ENCODE data around the gene LINGO1. TPM values are rescaled to one million over a fixed set of nuclear protein-coding genes. Genes with fewer than 3 reads are reported as not detected.

LINGO1 gene
- total RNA-seq, 1 donor from 2014 or later = not detected

DNA sequence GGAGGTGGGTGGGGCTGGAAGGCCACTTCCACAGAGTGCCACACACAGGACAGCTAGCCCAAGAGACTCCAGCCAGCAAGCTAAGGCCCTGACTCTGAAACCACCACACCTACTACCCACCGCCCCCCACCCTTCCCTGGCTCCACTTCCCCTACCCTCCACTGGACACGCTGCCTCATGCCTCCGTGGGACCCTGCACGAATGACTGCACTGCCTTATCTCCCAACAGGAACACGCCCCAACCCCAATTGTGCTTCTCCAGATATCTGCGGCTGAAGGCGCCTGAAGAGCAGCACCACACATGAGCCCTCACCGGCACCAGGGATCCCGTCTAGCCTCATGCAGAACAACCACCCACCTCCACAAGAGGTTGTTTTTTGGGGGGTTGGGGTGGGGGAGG, 2.7 kb downstream of the LINGO1 start:
- no peak for TF ChIP-seq CTCF (IDR thresholded peaks at IDR 0.05; ENCODE audit: insufficient read depth, low read length, severe bottlenecking)
- no peak for FAIRE-seq
- Histone ChIP-seq H3K4me3 (ENCODE audit: low read depth, low read length) (no peak overlapping the region), H3K36me3 (ENCODE audit: control insufficient read depth, insufficient read depth, low read length) (no peaks in the 10 kb centered on the region), H3K27me3 (ENCODE audit: control insufficient read depth, insufficient read depth, low read length) (peaks cover 24% of the 10 kb centered on the region)
- DNase-seq (ENCODE audit: low read depth) = no peak

DNA sequence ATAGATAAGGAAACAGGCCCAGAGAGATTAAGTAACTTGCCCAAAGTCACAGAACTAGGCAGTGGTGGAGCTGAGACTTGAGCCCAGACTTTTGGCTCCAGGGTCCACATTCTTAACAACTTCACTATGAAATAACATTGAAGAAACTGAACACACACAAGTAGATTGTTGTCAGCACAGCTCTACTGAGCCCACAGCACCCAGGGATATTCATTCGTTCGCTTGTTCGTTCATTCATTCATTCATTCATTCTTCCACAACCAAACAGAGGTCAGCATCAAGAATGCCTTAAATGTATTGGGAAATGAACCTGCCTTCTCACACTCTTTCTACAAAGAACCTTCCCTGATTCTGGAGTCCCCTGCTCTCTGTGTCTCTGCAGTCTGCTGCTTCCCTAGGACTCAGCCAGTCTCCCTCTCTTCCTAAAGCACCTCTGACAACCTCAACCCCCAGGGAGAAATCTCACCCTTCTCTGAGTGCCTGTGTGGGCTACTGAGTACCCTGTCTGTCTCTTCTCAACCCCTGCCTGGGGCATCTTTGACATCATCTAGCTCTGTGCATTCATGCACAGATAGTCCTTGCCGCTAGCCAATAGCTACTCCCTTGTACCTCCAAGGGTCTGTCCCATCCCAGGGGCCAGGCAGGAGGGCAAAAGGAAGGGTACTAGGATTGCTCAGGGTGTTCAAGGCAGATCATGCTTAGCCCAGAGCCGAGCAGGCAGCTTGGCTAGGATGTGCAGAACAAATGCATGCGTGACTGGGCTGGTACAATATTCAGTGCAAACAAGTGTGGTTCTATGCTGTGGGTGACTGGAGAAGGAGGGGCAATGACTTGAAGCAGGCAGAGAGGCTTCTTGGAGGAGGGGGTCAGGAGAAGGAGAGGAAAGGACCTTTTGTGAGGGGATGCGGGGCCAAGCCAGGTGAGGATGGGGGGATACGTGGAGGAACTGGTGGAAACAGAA, 3.4 kb downstream of the LINGO1 start:
- DNase-seq (ENCODE audit: low read depth) (no peak), FAIRE-seq (peak; percentile 84)
- H3K36me3 ChIP-seq (ENCODE audit: control insufficient read depth, insufficient read depth, low read length) = no peaks in the 10 kb centered on the region
- no peak for TF ChIP-seq CTCF (IDR thresholded peaks at IDR 0.05; ENCODE audit: insufficient read depth, low read length, severe bottlenecking)
- H3K4me3 ChIP-seq (ENCODE audit: low read depth, low read length) = no peak overlapping the region
- H3K27me3 ChIP-seq (ENCODE audit: control insufficient read depth, insufficient read depth, low read length) = peaks cover 21% of the 10 kb centered on the region

GRCh38 chr15:77628010-77628409, 4.7 kb downstream of the LINGO1 start:
- peak; percentile 13 for FAIRE-seq

GRCh38 chr15:77627581-77627980, 5.1 kb downstream of the LINGO1 start:
- no peak for FAIRE-seq
- peaks cover 18% of the 10 kb centered on the region for H3K27me3 ChIP-seq (ENCODE audit: control insufficient read depth, insufficient read depth, low read length)
- TF ChIP-seq CTCF (IDR thresholded peaks at IDR 0.05; ENCODE audit: insufficient read depth, low read length, severe bottlenecking) = no peak

More at GRCh38 chr15:77628010-77628409, 4.7 kb downstream of the LINGO1 start:
- no peak for DNase-seq (ENCODE audit: low read depth)
- no peak for TF ChIP-seq CTCF (IDR thresholded peaks at IDR 0.05; ENCODE audit: insufficient read depth, low read length, severe bottlenecking)
- Histone ChIP-seq H3K36me3 (ENCODE audit: control insufficient read depth, insufficient read depth, low read length) (no peaks in the 10 kb centered on the region), H3K27me3 (ENCODE audit: control insufficient read depth, insufficient read depth, low read length) (peaks cover 19% of the 10 kb centered on the region), H3K4me3 (ENCODE audit: low read depth, low read length) (no peak overlapping the region)

DNA sequence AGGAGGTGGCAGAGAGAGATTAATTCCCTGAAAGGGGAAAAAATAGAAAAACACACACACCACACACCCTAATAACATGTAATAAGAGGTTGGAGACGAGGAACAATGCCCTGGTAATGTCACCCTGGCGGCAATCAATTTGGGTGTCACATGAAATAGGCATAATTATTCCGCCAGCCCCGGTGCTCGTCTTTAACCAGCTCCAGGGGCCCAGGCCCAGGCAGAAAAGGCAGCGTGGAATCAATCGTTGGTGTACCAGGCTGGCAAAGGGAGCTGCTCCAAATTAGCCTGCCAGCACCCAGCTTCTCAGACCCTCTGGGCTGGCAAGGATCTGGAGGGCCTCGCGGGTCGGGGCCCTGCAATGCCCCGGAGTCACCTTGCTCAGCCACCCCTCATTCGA, 5.6 kb downstream of the LINGO1 start:
- Histone ChIP-seq H3K36me3 (ENCODE audit: control insufficient read depth, insufficient read depth, low read length) (no peaks in the 10 kb centered on the region), H3K4me3 (ENCODE audit: low read depth, low read length) (no peak overlapping the region), H3K27me3 (ENCODE audit: control insufficient read depth, insufficient read depth, low read length) (peaks cover 20% of the 10 kb centered on the region)
- FAIRE-seq (no peak), DNase-seq (ENCODE audit: low read depth) (no peak)
- TF ChIP-seq CTCF (IDR thresholded peaks at IDR 0.05; ENCODE audit: insufficient read depth, low read length, severe bottlenecking) = no peak

More at GRCh38 chr15:77627581-77627980, 5.1 kb downstream of the LINGO1 start:
- Histone ChIP-seq H3K4me3 (ENCODE audit: low read depth, low read length) (no peak overlapping the region), H3K36me3 (ENCODE audit: control insufficient read depth, insufficient read depth, low read length) (no peaks in the 10 kb centered on the region)
- no peak for DNase-seq (ENCODE audit: low read depth)

All from bronchial epithelial cell (primary cell).